ENCODE measurements around the gene TOM1L1.

DNA sequence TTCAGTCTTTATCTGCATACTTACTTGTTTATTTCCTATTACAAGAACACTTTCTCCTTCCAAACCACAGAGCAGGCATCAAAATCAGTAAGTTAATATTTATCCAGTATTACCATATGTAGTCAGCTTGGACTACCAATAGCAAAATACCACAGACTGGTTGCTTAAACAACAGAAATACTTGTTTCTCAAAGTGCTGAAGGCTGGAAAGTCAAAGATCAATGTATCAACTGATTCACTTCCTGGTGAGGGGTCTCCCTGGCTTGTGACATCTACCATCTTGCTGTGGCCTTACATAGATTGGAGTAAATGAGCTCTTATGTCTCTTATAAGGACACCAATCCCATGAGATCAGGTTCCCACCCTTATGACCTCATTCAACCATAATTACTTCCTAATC lies 70.5 kb downstream of the TOM1L1 start:
- TF ChIP-seq, protein P1, sequence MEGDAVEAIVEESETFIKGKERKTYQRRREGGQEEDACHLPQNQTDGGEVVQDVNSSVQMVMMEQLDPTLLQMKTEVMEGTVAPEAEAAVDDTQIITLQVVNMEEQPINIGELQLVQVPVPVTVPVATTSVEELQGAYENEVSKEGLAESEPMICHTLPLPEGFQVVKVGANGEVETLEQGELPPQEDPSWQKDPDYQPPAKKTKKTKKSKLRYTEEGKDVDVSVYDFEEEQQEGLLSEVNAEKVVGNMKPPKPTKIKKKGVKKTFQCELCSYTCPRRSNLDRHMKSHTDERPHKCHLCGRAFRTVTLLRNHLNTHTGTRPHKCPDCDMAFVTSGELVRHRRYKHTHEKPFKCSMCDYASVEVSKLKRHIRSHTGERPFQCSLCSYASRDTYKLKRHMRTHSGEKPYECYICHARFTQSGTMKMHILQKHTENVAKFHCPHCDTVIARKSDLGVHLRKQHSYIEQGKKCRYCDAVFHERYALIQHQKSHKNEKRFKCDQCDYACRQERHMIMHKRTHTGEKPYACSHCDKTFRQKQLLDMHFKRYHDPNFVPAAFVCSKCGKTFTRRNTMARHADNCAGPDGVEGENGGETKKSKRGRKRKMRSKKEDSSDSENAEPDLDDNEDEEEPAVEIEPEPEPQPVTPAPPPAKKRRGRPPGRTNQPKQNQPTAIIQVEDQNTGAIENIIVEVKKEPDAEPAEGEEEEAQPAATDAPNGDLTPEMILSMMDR (IDR thresholded peaks at IDR 0.05; ENCODE audit: low read depth, low read length, missing input control): no peak
- no peak for TF ChIP-seq RAD21 (IDR thresholded peaks at IDR 0.05)
- TF ChIP-seq TAF1 (conservative IDR thresholded peaks at IDR 0.05): no peak
- TF ChIP-seq, protein P2, sequence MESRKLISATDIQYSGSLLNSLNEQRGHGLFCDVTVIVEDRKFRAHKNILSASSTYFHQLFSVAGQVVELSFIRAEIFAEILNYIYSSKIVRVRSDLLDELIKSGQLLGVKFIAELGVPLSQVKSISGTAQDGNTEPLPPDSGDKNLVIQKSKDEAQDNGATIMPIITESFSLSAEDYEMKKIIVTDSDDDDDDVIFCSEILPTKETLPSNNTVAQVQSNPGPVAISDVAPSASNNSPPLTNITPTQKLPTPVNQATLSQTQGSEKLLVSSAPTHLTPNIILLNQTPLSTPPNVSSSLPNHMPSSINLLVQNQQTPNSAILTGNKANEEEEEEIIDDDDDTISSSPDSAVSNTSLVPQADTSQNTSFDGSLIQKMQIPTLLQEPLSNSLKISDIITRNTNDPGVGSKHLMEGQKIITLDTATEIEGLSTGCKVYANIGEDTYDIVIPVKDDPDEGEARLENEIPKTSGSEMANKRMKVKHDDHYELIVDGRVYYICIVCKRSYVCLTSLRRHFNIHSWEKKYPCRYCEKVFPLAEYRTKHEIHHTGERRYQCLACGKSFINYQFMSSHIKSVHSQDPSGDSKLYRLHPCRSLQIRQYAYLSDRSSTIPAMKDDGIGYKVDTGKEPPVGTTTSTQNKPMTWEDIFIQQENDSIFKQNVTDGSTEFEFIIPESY (IDR thresholded peaks at IDR 0.05): peak; percentile 29
- no peak for TF ChIP-seq NR2F2 (IDR thresholded peaks at IDR 0.05)
- TF ChIP-seq GABPA (IDR thresholded peaks at IDR 0.05 in 1 of 2, conservative IDR thresholded peaks at IDR 0.05 in 1 of 2): no peak
- TF ChIP-seq, protein P3, sequence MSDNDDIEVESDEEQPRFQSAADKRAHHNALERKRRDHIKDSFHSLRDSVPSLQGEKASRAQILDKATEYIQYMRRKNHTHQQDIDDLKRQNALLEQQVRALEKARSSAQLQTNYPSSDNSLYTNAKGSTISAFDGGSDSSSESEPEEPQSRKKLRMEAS (IDR thresholded peaks at IDR 0.05): no peak
- TF ChIP-seq HNF4G (IDR thresholded peaks at IDR 0.05): no peak
- no peak for TF ChIP-seq YY1 (IDR thresholded peaks at IDR 0.05)
- TF ChIP-seq, protein P4, sequence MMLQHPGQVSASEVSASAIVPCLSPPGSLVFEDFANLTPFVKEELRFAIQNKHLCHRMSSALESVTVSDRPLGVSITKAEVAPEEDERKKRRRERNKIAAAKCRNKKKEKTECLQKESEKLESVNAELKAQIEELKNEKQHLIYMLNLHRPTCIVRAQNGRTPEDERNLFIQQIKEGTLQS (IDR thresholded peaks at IDR 0.05): no peak
- TF ChIP-seq RXRA (IDR thresholded peaks at IDR 0.05): no peak
- no peak for TF ChIP-seq FOXA1 (IDR thresholded peaks at IDR 0.05)

Measured in liver (tissue), 3 donors.